CD14-positive monocyte (primary cell): Measurements from ENCODE around the gene MRPL14. TPM values are rescaled to one million over a fixed set of nuclear protein-coding genes. Genes with fewer than 3 reads are reported as not detected.

Source experiments
- DNase-seq, 3 donors: peaks; one replicate each; pipeline ENCODE4 v3.0.0-alpha.2; 2011 to 2022
- H2AFZ ChIP-seq: 2 replicates; pipeline ENCODE4 v1.6.0; 2012; ENCODE audit warnings: mild to moderate bottlenecking, low read depth, low read length, inconsistent platforms; ENCODE audit not compliant: insufficient read depth, poor library complexity, severe bottlenecking
- H3K27ac ChIP-seq, 2 donors: 1 replicate in 1 of 2; 2 replicates in 1 of 2; pipeline ENCODE4 v1.5.1; 2012 to 2013; ENCODE audit warnings: low read length in 2 of 2, control low read depth in 1 of 2, inconsistent platforms in 1 of 2, low read depth in 1 of 2, mild to moderate bottlenecking in 1 of 2
- H3K27me3 ChIP-seq, 2 donors: one replicate each; pipeline versions ENCODE4 v1.6.0 to v1.6.1; 2011 to 2013; ENCODE audit warnings: low read length in 2 of 2; ENCODE audit not compliant: control insufficient read depth in 2 of 2, insufficient read depth in 2 of 2
- H3K36me3 ChIP-seq, 2 donors: replicated peaks in 1 of 2; 1 replicate in 1 of 2; 2 replicates in 1 of 2; pipeline versions ENCODE4 v1.5.1 to v1.6.1; 2012 to 2013; ENCODE audit warnings: low read length in 2 of 2, control low read depth in 1 of 2, inconsistent platforms in 1 of 2, mild to moderate bottlenecking in 1 of 2; ENCODE audit not compliant: insufficient read depth in 2 of 2, control insufficient read depth in 1 of 2
- H3K4me1 ChIP-seq, 2 donors: 1 replicate in 1 of 2; 2 replicates in 1 of 2; pipeline versions ENCODE4 v1.5.1 to v1.6.1; 2012 to 2013; ENCODE audit warnings: low read length in 2 of 2, control low read depth in 1 of 2, inconsistent platforms in 1 of 2, mild to moderate bottlenecking in 1 of 2, moderate library complexity in 1 of 2; ENCODE audit not compliant: insufficient read depth in 2 of 2, control insufficient read depth in 1 of 2
- H3K4me2 ChIP-seq: replicated peaks from 2 replicates; pipeline ENCODE3; 2012; ENCODE audit warnings: low read length, moderate library complexity, mild to moderate bottlenecking; ENCODE audit not compliant: poor library complexity, severe bottlenecking; ENCODE audit errors: extremely low read depth
- H3K4me3 ChIP-seq, 3 experiments: fragments of 200-600 bp in 1 of 3; sonication (generic) in 1 of 3; replicated peaks in 1 of 3; 1 replicate in 2 of 3; 2 replicates in 1 of 3; pipeline ENCODE4 v1.5.1; 2011 to 2013; ENCODE audit warnings: low read length in 3 of 3, mild to moderate bottlenecking in 3 of 3, control low read depth in 2 of 3, low read depth in 2 of 3, inconsistent platforms in 1 of 3, moderate library complexity in 1 of 3
- H3K79me2 ChIP-seq: 2 replicates; pipeline ENCODE4 v1.6.0; 2012; ENCODE audit warnings: mild to moderate bottlenecking, control low read depth, inconsistent platforms, low read length, moderate library complexity; ENCODE audit not compliant: insufficient read depth
- H3K9ac ChIP-seq: 2 replicates; pipeline ENCODE4 v1.6.0; 2017; ENCODE audit warnings: low read length, mild to moderate bottlenecking; ENCODE audit not compliant: insufficient read depth, poor library complexity, severe bottlenecking
- H3K9me3 ChIP-seq, 2 donors: replicated peaks in 1 of 2; 1 replicate in 1 of 2; 2 replicates in 1 of 2; pipeline versions ENCODE4 v1.5.1 to v1.6.1; 2012 to 2013; ENCODE audit warnings: low read length in 2 of 2, control low read depth in 1 of 2; ENCODE audit not compliant: control insufficient read depth in 1 of 2, insufficient read depth in 1 of 2
- H4K20me1 ChIP-seq: 2 replicates; pipeline ENCODE4 v1.6.0; 2012; ENCODE audit warnings: mild to moderate bottlenecking, low read length, control low read depth, moderate library complexity; ENCODE audit not compliant: insufficient read depth
- H3K27ac Mint-ChIP-seq, 7 donors: one replicate each; pipeline ENCODE4 v1.8.0; 2020; ENCODE audit warnings: mild to moderate bottlenecking in 7 of 7, mixed read lengths in 7 of 7, moderate library complexity in 6 of 7, inconsistent platforms in 2 of 7
- H3K27me3 Mint-ChIP-seq, 3 donors: one replicate each; pipeline ENCODE4 v1.8.0; 2021 to 2022; ENCODE audit warnings: low read depth in 3 of 3, mild to moderate bottlenecking in 3 of 3, mixed read lengths in 3 of 3, moderate library complexity in 3 of 3, inconsistent platforms in 1 of 3
- H3K36me3 Mint-ChIP-seq, 2 donors: one replicate each; pipeline ENCODE4 v1.8.0; 2020; ENCODE audit warnings: mixed read lengths in 2 of 2, inconsistent platforms in 1 of 2, mild to moderate bottlenecking in 1 of 2
- H3K4me1 Mint-ChIP-seq: one replicate; pipeline ENCODE4 v1.8.0; 2020; ENCODE audit warnings: mild to moderate bottlenecking, mixed read lengths
- H3K4me3 Mint-ChIP-seq, 2 donors: one replicate each; pipeline ENCODE4 v1.8.0; 2020; ENCODE audit warnings: mild to moderate bottlenecking in 2 of 2, mixed read lengths in 2 of 2, moderate library complexity in 1 of 2
- H3K9me3 Mint-ChIP-seq, 7 donors: one replicate each; pipeline ENCODE4 v1.8.0; 2020 to 2022; ENCODE audit warnings: mixed read lengths in 7 of 7, mild to moderate bottlenecking in 6 of 7, moderate library complexity in 6 of 7, inconsistent platforms in 2 of 7
- CTCF ChIP-seq: fragments of 200-600 bp; IDR thresholded peaks from one replicate; pipeline ENCODE4 v1.8.0; 2022; ENCODE audit warnings: antibody characterized with exemption, mild to moderate bottlenecking
- WGBS: methylation state at CpG from one replicate; pipeline ENCODE4 v1.1.5; 2013; ENCODE audit warnings: missing lambda C conversion rate; ENCODE audit not compliant: insufficient coverage; 5-methylcytosine and 5-hydroxymethylcytosine counted together
- intact Hi-C, 2 donors: fragments of 100-400 bp; cut with micrococcal nuclease; formaldehyde crosslinking; loops; one replicate each; pipeline versions ENCODE4 v1.15.0 to v1.15.1; 2023
- polyA plus RNA-seq, 3 donors: library from polyadenylated mRNA; depleted of rRNA in 1 of 3; unstranded in 2 of 3; stranded (reverse) in 1 of 3; fragments of 300-500 nt in 2 of 3; fragments of >200 nt in 1 of 3; fragmentation: Illumina TruSeq in 2 of 3; gene quantifications; 1 replicate in 2 of 3; 2 replicates in 1 of 3; pipeline ENCODE4 v1.2.3, GENCODE V29; 2012 to 2021

The MRPL14 gene
- polyA plus RNA-seq, 3 donors = 18.5 to 91.5 (median 78.2) TPM

- no peak overlapping the region for H3K4me2 ChIP-seq
- no peak for DNase-seq
- H3K79me2 ChIP-seq = no peaks in the 10 kb centered on the region
- H4K20me1 ChIP-seq = no peaks in the 10 kb centered on the region
- H3K27ac Mint-ChIP-seq = no peak overlapping the region
- no peak overlapping the region for H3K9ac ChIP-seq
- no peaks in the 10 kb centered on the region for H3K9me3 ChIP-seq
- no peak overlapping the region for H2AFZ ChIP-seq
- intact Hi-C loops = no loop called here
- no peak overlapping the region for H3K27ac ChIP-seq
- 100% methylated on average over 1 of the region's 1 CpG for WGBS
- no peak overlapping the region for H3K4me3 ChIP-seq
- H3K27me3 Mint-ChIP-seq = peaks cover 4 to 19% (median 5%) of the 10 kb centered on the region in 3 donors
- H3K9me3 Mint-ChIP-seq = no peaks in the 10 kb centered on the region
- no peaks in the 10 kb centered on the region for H3K27me3 ChIP-seq
- no peak for TF ChIP-seq CTCF
- H3K4me3 Mint-ChIP-seq = no peak overlapping the region
- peaks cover 9% of the 10 kb centered on the region for H3K4me1 Mint-ChIP-seq
- no peaks in the 10 kb centered on the region for H3K36me3 Mint-ChIP-seq
- no peaks in the 10 kb centered on the region for H3K36me3 ChIP-seq
- H3K4me1 ChIP-seq = peaks cover 0 to 6% of the 10 kb centered on the region in 2 donors
Observed at GRCh38 chr6:44167567-44167966, 40.3 kb upstream of the MRPL14 start.

- Histone ChIP-seq H3K4me2 (no peak overlapping the region), H3K9ac (no peak overlapping the region), H3K4me1 (peaks cover 0 to 6% of the 10 kb centered on the region in 2 donors), H3K79me2 (no peaks in the 10 kb centered on the region), H3K27ac (no peak overlapping the region), H3K27me3 (no peaks in the 10 kb centered on the region), H2AFZ (peak overlapping the region; percentile 59), H3K4me3 (no peak overlapping the region), H3K36me3 (no peaks in the 10 kb centered on the region), H4K20me1 (no peaks in the 10 kb centered on the region), H3K9me3 (no peaks in the 10 kb centered on the region)
- H3K27ac Mint-ChIP-seq = no peak overlapping the region
- WGBS = 16% methylated on average over 8 of the region's 16 CpGs
- no peaks in the 10 kb centered on the region for H3K36me3 Mint-ChIP-seq
- DNase-seq = no peak
- H3K9me3 Mint-ChIP-seq = no peaks in the 10 kb centered on the region
- no peak for TF ChIP-seq CTCF
- peaks cover 4 to 19% (median 6%) of the 10 kb centered on the region in 3 donors for H3K27me3 Mint-ChIP-seq
- intact Hi-C loops = no loop called here
- H3K4me3 Mint-ChIP-seq = no peak overlapping the region
- H3K4me1 Mint-ChIP-seq = peaks cover 8% of the 10 kb centered on the region
Observed at GRCh38 chr6:44166591-44167184, 39.4 kb upstream of the MRPL14 start.
